Measurements from ENCODE around the gene NTSR1.

Gene NTSR1

GRCh38 chr20:62780204-62780603, 71.6 kb downstream of the NTSR1 start:
- DNase-seq, result peak in 4 of 58 donors; percentile 21 to 66 (median 32)

- DNase-seq, result no peak
Measured at GRCh38 chr20:62780696-62781095, 72.1 kb downstream of the NTSR1 start.

- DNase-seq, result no peak
Measured at GRCh38 chr20:62782149-62782892, 73.7 kb downstream of the NTSR1 start.

GRCh38 chr20:62782893-62783278, 74.2 kb downstream of the NTSR1 start:
- no peak for DNase-seq

GRCh38 chr20:62784497-62784896, 75.9 kb downstream of the NTSR1 start:
- no peak for DNase-seq

GRCh38 chr20:62785393-62785792, 76.8 kb downstream of the NTSR1 start:
- no peak for DNase-seq

GRCh38 chr20:62786157-62786556, 77.5 kb downstream of the NTSR1 start:
- DNase-seq, result no peak

GRCh38 chr20:62787321-62787720, 78.7 kb downstream of the NTSR1 start:
- no peak for DNase-seq

- DNase-seq, result no peak
Measured at GRCh38 chr20:62787866-62788265, 79.2 kb downstream of the NTSR1 start.

- DNase-seq, result no peak
Measured at GRCh38 chr20:62788607-62789006, 80.0 kb downstream of the NTSR1 start.

- DNase-seq, result no peak
Measured at GRCh38 chr20:62790075-62790474, 81.4 kb downstream of the NTSR1 start.

GRCh38 chr20:62791301-62792181, 82.9 kb downstream of the NTSR1 start:
- DNase-seq, result peak in 57 of 58 donors; percentile 25 to 91 (median 81)

GRCh38 chr20:62792182-62792939, 83.7 kb downstream of the NTSR1 start:
- DNase-seq, result no peak

GRCh38 chr20:62792940-62793756, 84.5 kb downstream of the NTSR1 start:
- DNase-seq, result no peak

GRCh38 chr20:62793757-62794006, 85.0 kb downstream of the NTSR1 start:
- peak in 2 of 58 donors; percentile 63 to 75 for DNase-seq

GRCh38 chr20:62794007-62794724, 85.5 kb downstream of the NTSR1 start:
- DNase-seq, result peak; percentile 55 to 98 (median 92)

- DNase-seq, result peak in 46 of 58 donors; percentile 19 to 73 (median 48)
Measured at GRCh38 chr20:62795023-62795761, 86.6 kb downstream of the NTSR1 start.

GRCh38 chr20:62796699-62797491, 88.3 kb downstream of the NTSR1 start:
- DNase-seq, result no peak
